ENCODE data around the gene CDH23.

Gene CDH23

GRCh38 chr10:71605263-71605962, 208.7 kb downstream of the CDH23 start:
- no peak for DNase-seq (ENCODE audit: low spot score)

GRCh38 chr10:71606257-71607081, 209.7 kb downstream of the CDH23 start:
- no peak for DNase-seq (ENCODE audit: low spot score)

GRCh38 chr10:71607082-71607443, 210.3 kb downstream of the CDH23 start:
- DNase-seq (ENCODE audit: low spot score): no peak

- DNase-seq (ENCODE audit: low spot score): peak; percentile 50
Observed at GRCh38 chr10:71608819-71609768, 212.4 kb downstream of the CDH23 start.

- DNase-seq (ENCODE audit: low spot score): no peak
Observed at GRCh38 chr10:71610651-71611050, 213.9 kb downstream of the CDH23 start.

GRCh38 chr10:71611131-71611530, 214.4 kb downstream of the CDH23 start:
- no peak for DNase-seq (ENCODE audit: low spot score)

- no peak for DNase-seq (ENCODE audit: low spot score)
Observed at GRCh38 chr10:71611709-71612422, 215.1 kb downstream of the CDH23 start.

GRCh38 chr10:71613261-71613777, 216.6 kb downstream of the CDH23 start:
- peak; percentile 42 for DNase-seq (ENCODE audit: low spot score)

GRCh38 chr10:71613877-71614276, 217.2 kb downstream of the CDH23 start:
- no peak for DNase-seq (ENCODE audit: low spot score)

GRCh38 chr10:71614946-71615345, 218.2 kb downstream of the CDH23 start:
- no peak for DNase-seq (ENCODE audit: low spot score)

- no peak for DNase-seq (ENCODE audit: low spot score)
Observed at GRCh38 chr10:71615538-71616329, 219.0 kb downstream of the CDH23 start.

GRCh38 chr10:71616817-71617654, 220.3 kb downstream of the CDH23 start:
- no peak for DNase-seq (ENCODE audit: low spot score)

GRCh38 chr10:71618176-71618575, 221.5 kb downstream of the CDH23 start:
- DNase-seq (ENCODE audit: low spot score): no peak

GRCh38 chr10:71618598-71618997, 221.9 kb downstream of the CDH23 start:
- no peak for DNase-seq (ENCODE audit: low spot score)

- DNase-seq (ENCODE audit: low spot score): no peak
Observed at GRCh38 chr10:71620642-71621041, 223.9 kb downstream of the CDH23 start.

GRCh38 chr10:71621231-71622153, 224.8 kb downstream of the CDH23 start:
- peak; percentile 24 for DNase-seq (ENCODE audit: low spot score)

- peak; percentile 68 for DNase-seq (ENCODE audit: low spot score)
Observed at GRCh38 chr10:71622154-71622526, 225.4 kb downstream of the CDH23 start.

- DNase-seq (ENCODE audit: low spot score): no peak
Observed at GRCh38 chr10:71622616-71623015, 225.9 kb downstream of the CDH23 start.

All from kidney tubule cell (primary cell).